Activated naive CD8-positive, alpha-beta T cell (primary cell): Measurements from ENCODE around the gene COX6A2.

ENCODE experiments used
- H3K27ac Mint-ChIP-seq: one replicate; pipeline ENCODE4 v1.8.0; 2021; ENCODE audit warnings: mixed read lengths
- H3K27me3 Mint-ChIP-seq: one replicate; pipeline ENCODE4 v1.8.0; 2021; ENCODE audit warnings: mixed read lengths
- H3K36me3 Mint-ChIP-seq: one replicate; pipeline ENCODE4 v1.8.0; 2021; ENCODE audit warnings: mixed read lengths
- H3K4me1 Mint-ChIP-seq: one replicate; pipeline ENCODE4 v1.8.0; 2021; ENCODE audit warnings: low read depth, mixed read lengths
- H3K4me3 Mint-ChIP-seq: one replicate; pipeline ENCODE4 v1.8.0; 2021; ENCODE audit warnings: mild to moderate bottlenecking, mixed read lengths
- H3K9me3 Mint-ChIP-seq: one replicate; pipeline ENCODE4 v1.8.0; 2021; ENCODE audit warnings: low read depth, mixed read lengths

The COX6A2 gene

DNA sequence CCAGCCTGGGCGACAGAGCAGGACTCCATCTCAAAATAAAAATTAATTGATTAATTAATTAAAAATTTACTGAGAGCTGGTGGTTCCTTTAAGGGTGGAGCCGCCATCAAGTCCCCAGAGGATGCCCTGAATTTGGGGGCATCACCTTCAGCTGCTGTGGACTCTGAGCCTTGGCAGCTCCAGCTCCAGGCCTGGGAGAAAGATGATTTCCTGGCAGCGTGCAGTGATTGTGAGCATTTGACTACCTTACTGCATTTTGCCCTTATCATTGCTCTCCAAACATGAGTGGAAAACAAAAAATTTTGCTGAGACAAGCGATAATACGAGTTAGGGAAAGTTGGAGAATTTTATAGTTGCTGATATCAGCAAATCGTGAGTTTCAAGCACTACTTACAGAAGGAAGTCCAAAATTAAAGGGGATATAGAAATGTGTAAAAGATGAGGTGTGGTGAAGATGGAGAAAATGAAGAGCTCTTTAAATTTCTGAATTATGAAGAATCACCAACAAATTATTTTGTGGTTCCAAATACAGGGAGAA is 37.6 kb downstream of the COX6A2 start:
- H3K9me3 Mint-ChIP-seq = no peaks in the 10 kb centered on the region
- peaks cover 13% of the 10 kb centered on the region for H3K4me1 Mint-ChIP-seq
- H3K4me3 Mint-ChIP-seq = no peak overlapping the region
- H3K36me3 Mint-ChIP-seq = no peaks in the 10 kb centered on the region
- no peak overlapping the region for H3K27ac Mint-ChIP-seq
- peaks cover 2% of the 10 kb centered on the region for H3K27me3 Mint-ChIP-seq

DNA sequence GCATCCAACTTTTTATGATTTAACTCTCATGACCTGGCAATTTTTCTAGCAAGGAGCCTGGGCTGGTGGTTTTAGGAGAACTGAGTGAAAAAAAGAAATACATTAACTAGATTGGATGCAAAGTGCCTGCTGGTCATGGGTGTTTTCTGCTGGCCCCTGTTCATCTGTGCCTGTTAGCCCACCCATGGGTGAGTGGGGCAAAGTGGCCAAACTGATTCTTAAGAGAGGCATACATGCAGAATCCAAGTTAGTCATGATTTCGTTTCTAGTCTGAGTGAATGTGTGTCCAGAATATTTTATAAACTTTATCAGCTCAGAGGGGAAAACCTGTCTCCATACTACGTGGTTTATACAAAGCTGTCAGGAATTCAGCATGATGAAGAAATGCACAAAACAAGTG is 39.6 kb downstream of the COX6A2 start:
- peaks cover 2% of the 10 kb centered on the region for H3K27me3 Mint-ChIP-seq
- no peaks in the 10 kb centered on the region for H3K36me3 Mint-ChIP-seq
- H3K4me1 Mint-ChIP-seq = peaks cover 18% of the 10 kb centered on the region
- H3K9me3 Mint-ChIP-seq = no peaks in the 10 kb centered on the region
- H3K4me3 Mint-ChIP-seq = no peak overlapping the region
- no peak overlapping the region for H3K27ac Mint-ChIP-seq

DNA sequence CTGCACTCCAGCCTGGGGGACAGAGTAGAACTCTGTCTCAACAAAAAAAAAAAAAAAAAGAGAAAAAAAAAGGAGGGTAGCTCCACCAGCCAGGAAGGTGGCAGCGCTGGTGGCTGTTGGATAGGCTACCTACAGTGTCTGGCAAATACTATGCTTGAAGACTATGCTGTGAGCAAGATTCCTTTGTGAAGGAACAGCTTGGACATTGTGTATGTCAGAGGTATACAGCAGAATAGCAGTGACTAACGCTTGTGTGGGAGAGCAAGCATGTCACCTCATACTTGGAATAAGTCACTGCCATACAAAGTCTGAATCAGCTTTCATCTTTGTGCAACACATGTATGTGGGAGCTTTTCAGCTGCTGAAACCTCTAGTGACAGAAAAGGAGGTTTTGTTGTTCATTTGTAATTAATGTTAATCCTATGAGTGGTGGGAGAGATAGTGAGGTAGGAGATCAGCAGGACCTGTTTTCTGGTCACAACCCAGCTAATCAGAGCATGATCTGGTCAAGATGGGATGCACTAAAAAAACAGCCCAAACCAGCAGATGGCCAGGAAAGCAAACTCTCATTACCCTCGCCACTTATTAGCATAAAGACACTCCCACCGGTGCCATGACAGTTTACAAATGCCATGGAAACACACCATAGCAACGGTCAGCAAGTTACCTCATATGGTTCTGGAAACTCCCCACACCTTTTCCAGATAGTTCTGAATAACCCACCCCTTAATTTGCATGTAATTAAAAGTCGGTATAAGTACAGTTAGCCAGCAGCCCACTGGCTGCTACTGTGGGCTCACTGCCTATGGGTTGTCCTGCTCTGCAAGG is 41.8 kb downstream of the COX6A2 start:
- Mint-ChIP-seq H3K27me3 (peaks cover 2% of the 10 kb centered on the region), H3K4me3 (no peak overlapping the region), H3K4me1 (peaks cover 20% of the 10 kb centered on the region), H3K9me3 (no peaks in the 10 kb centered on the region), H3K27ac (no peak overlapping the region), H3K36me3 (no peaks in the 10 kb centered on the region)

DNA sequence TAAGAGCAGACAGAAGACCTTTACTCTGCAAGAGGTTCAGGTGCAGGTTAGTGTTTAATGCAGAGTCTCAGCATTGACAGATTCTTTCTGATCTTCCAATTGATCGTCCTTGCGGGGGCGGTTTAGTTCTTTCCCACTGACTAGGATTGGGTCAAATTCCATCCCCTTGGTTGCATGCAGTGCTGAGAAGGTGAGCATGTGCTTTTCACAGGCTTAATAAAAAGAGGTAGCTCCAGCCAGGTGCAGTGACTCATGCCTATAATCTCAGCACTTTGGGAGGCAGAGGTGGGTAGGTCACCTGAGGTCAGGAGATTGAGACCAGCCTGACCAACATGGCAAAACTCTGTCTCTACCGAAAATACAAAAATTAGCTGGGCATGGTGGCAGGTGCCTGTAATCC is 42.5 kb downstream of the COX6A2 start:
- no peak overlapping the region for H3K4me3 Mint-ChIP-seq
- H3K36me3 Mint-ChIP-seq = no peaks in the 10 kb centered on the region
- H3K9me3 Mint-ChIP-seq = no peaks in the 10 kb centered on the region
- peaks cover 2% of the 10 kb centered on the region for H3K27me3 Mint-ChIP-seq
- peaks cover 20% of the 10 kb centered on the region for H3K4me1 Mint-ChIP-seq
- H3K27ac Mint-ChIP-seq = no peak overlapping the region

DNA sequence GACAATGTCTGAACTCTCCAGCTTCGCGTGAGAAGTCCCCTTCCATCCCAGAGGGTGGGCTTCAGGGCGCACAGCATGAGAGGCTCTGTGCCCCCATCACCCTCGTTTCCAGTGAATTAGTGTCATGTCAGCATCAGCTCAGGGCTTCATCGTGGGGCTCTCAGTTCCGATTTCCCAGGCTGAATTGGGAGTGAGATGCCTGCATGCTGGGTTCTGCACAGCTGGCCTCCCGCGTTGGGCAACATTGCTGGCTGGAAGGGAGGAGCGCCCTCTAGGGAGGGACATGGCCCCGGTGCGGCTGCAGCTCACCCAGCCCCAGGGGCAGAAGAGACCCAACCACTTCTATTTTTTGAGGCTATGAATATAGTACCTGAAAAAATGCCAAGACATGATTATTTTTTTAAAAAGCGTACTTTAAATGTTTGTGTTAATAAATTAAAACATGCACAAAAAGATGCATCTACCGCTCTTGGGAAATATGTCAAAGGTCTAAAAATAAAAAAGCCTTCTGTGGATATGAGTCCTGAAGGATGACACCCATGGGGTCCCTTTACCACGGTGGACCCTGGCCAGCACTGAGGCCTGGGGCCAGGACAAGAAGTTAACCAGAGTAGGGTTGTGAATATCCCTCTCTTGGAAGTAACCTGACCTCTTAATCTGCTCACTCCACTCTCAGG is 45.5 kb downstream of the COX6A2 start:
- H3K27me3 Mint-ChIP-seq = no peaks in the 10 kb centered on the region
- no peaks in the 10 kb centered on the region for H3K9me3 Mint-ChIP-seq
- no peak overlapping the region for H3K27ac Mint-ChIP-seq
- H3K4me1 Mint-ChIP-seq = peaks cover 20% of the 10 kb centered on the region
- H3K4me3 Mint-ChIP-seq = no peak overlapping the region
- H3K36me3 Mint-ChIP-seq = no peaks in the 10 kb centered on the region

DNA sequence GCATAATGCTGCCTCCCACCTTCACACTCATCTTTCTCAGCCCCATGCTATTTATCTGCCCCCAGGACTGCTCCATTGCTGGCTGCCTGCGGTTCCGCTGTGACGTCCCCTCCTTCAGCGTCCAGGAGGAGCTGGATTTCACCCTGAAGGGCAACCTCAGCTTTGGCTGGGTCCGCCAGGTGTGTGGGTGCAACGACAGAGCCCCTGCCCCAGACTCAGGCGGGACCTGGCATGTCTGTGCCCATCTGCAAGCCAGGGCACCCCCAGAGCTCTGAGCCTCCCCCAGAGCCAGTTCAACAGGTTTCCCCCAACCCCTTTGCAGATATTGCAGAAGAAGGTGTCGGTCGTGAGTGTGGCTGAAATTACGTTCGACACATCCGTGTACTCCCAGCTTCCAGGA is 48.0 kb downstream of the COX6A2 start:
- no peak overlapping the region for H3K4me3 Mint-ChIP-seq
- H3K9me3 Mint-ChIP-seq = no peaks in the 10 kb centered on the region
- H3K4me1 Mint-ChIP-seq = peaks cover 6% of the 10 kb centered on the region
- peaks cover 1% of the 10 kb centered on the region for H3K36me3 Mint-ChIP-seq
- H3K27me3 Mint-ChIP-seq = no peaks in the 10 kb centered on the region
- no peak overlapping the region for H3K27ac Mint-ChIP-seq
